Measurements from ENCODE around the gene FLRT2.

DNA sequence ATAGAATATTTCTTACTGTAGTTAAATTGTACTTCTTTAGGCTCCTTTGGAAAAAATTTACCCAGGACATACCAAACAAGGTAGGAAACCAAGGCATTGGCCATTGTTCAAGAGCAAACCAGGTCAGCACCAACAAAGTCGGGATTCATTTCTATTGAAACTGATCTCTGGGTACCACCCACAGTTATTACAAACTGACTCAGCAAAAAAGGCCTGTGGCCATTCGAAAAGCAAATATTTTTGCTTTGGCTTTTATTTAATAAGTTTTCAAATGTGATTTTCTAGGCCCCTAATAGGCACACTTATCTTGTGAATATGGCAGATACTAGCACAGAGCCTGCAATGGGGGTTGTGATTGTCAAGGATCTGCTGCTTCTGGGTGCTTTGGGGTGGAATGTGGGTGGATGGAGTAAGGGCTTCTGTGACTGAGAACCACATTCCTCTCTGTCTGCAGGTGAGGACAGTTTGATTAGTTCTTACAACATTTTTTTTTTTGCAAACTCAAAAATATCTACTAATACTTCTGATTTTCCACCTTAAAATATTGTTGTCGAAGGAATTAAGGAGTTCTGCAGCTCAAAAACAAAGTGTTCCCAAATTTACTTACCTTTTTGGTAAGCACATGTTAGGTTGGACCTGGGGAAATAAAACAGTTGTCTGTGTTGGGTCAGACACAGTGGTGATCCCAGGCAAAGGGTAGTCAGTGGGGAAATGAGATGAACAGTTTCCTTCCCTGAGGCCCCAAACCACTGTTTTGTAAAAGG, 45.1 kb downstream of the FLRT2 start:
- TF ChIP-seq POLR2AphosphoS5 (IDR thresholded peaks at IDR 0.05; ENCODE audit: low read depth, low read length) = no peak
- no peak for TF ChIP-seq POLR2A (IDR thresholded peaks at IDR 0.05; ENCODE audit: low read depth, low read length)

All from GM12891 (cell line).